CD8-positive, alpha-beta memory T cell (primary cell): ENCODE data around the gene TTLL1. TPM values are rescaled to one million over a fixed set of nuclear protein-coding genes. Genes with fewer than 3 reads are reported as not detected.

Source experiments
- CTCF ChIA-PET: fragments of 350-600 bp; sonication (Branson Sonifier 250); formaldehyde crosslinking; loops from one replicate; lab custom pipeline; 2021; ENCODE audit warnings: antibody characterized with exemption; lab: Charles Lee
- POLR2A ChIA-PET: fragments of 350-600 bp; sonication (Branson Sonifier 250); formaldehyde crosslinking; loops from one replicate; lab custom pipeline; 2021; ENCODE audit warnings: antibody characterized with exemption; lab: Charles Lee
- DNase-seq, 5 donors: peaks; one replicate each; pipeline versions ENCODE4 v3.0.0 to v3.0.0-alpha.2; 2020 to 2022; ENCODE audit warnings: mixed read lengths in 1 of 5
- H3K27ac ChIP-seq: one replicate; pipeline ENCODE4 v1.7.0; 2013; ENCODE audit warnings: low read depth, mild to moderate bottlenecking, low read length, moderate library complexity
- H3K27me3 ChIP-seq: 2 replicates; pipeline ENCODE4 v1.7.0; 2013; ENCODE audit warnings: low read length, mild to moderate bottlenecking; ENCODE audit not compliant: insufficient read depth, poor library complexity, severe bottlenecking
- H3K36me3 ChIP-seq: 2 replicates; pipeline ENCODE4 v1.7.0; 2013; ENCODE audit warnings: mild to moderate bottlenecking, low read length, moderate library complexity; ENCODE audit not compliant: insufficient read depth
- H3K4me1 ChIP-seq: 2 replicates; pipeline ENCODE4 v1.7.0; 2013; ENCODE audit warnings: mild to moderate bottlenecking, low read length, moderate library complexity; ENCODE audit not compliant: insufficient read depth
- H3K4me3 ChIP-seq: 2 replicates; pipeline ENCODE4 v1.7.0; 2013; ENCODE audit warnings: mild to moderate bottlenecking, low read length
- H3K9me3 ChIP-seq: 2 replicates; pipeline ENCODE4 v1.7.0; 2013; ENCODE audit warnings: mild to moderate bottlenecking, low read length
- H3K27ac Mint-ChIP-seq, 8 donors: one replicate each; pipeline ENCODE4 v1.8.0; 2020 to 2021; ENCODE audit warnings: mixed read lengths in 8 of 8, mild to moderate bottlenecking in 6 of 8, inconsistent platforms in 3 of 8, moderate library complexity in 3 of 8
- H3K27me3 Mint-ChIP-seq, 2 donors: one replicate each; pipeline ENCODE4 v1.8.0; 2020 to 2021; ENCODE audit warnings: mixed read lengths in 2 of 2, mild to moderate bottlenecking in 1 of 2, moderate library complexity in 1 of 2
- H3K36me3 Mint-ChIP-seq, 3 donors: one replicate each; pipeline ENCODE4 v1.8.0; 2020 to 2021; ENCODE audit warnings: mixed read lengths in 3 of 3, inconsistent platforms in 1 of 3, mild to moderate bottlenecking in 1 of 3
- H3K4me1 Mint-ChIP-seq, 3 donors: one replicate each; pipeline ENCODE4 v1.8.0; 2020 to 2021; ENCODE audit warnings: mixed read lengths in 3 of 3, inconsistent platforms in 1 of 3, mild to moderate bottlenecking in 1 of 3
- H3K4me3 Mint-ChIP-seq, 7 donors: one replicate each; pipeline ENCODE4 v1.8.0; 2020 to 2021; ENCODE audit warnings: mixed read lengths in 7 of 7, mild to moderate bottlenecking in 6 of 7, moderate library complexity in 4 of 7, inconsistent platforms in 2 of 7
- H3K9me3 Mint-ChIP-seq, 5 donors: one replicate each; pipeline ENCODE4 v1.8.0; 2020 to 2022; ENCODE audit warnings: mixed read lengths in 5 of 5, mild to moderate bottlenecking in 3 of 5, moderate library complexity in 2 of 5, inconsistent platforms in 1 of 5
- polyA plus RNA-seq: library from polyadenylated mRNA; unstranded; fragments of 300-500 nt; fragmentation: Illumina TruSeq; gene quantifications from one replicate; pipeline ENCODE4 v1.2.3, GENCODE V29; 2021
- total RNA-seq, 2 experiments: library from RNA; stranded (reverse); gene quantifications; one replicate each; pipeline ENCODE4 v1.2.3, GENCODE V29; 2021

The TTLL1 gene
- total RNA-seq (1 to 10 TPM; 4.3 to 5.0 TPM), polyA plus RNA-seq (15.8 TPM)

- Mint-ChIP-seq H3K27ac (peak within 1 kb of the TSS; percentile 70 to 97 (median 94)), H3K27me3 (no peaks in the 10 kb centered on the region), H3K9me3 (no peaks in the 10 kb centered on the region), H3K36me3 (peaks cover 0 to 5% (median 3%) of the 10 kb centered on the region in 3 donors), H3K4me1 (peaks cover 27 to 37% (median 31%) of the 10 kb centered on the region in 3 donors), H3K4me3 (peak within 1 kb of the TSS; percentile 82 to 97 (median 91))
- Histone ChIP-seq H3K4me1 (peaks cover 11% of the 10 kb centered on the region), H3K36me3 (no peaks in the 10 kb centered on the region), H3K4me3 (peak within 1 kb of the TSS; percentile 66), H3K9me3 (no peaks in the 10 kb centered on the region), H3K27me3 (no peaks in the 10 kb centered on the region), H3K27ac (peak within 1 kb of the TSS; percentile 55)
- peak; percentile 77 to 88 (median 84) for DNase-seq
- CTCF ChIA-PET: no interaction called here
- POLR2A ChIA-PET: no interaction called here
Observed at GRCh38 chr22:43088984-43089717, at the start of gene TTLL1. Gene TTLL1, minus strand, starts transcription at chr22:43089391. Its CDS starts 13,805 bp downstream, at chr22:43075586.

GRCh38 chr22:43136801-43137200 lies 47.6 kb upstream of the TTLL1 start:
- H3K27ac ChIP-seq: no peak overlapping the region
- peaks cover 4 to 79% (median 9%) of the 10 kb centered on the region in 3 donors for H3K36me3 Mint-ChIP-seq
- H3K4me3 ChIP-seq: no peak overlapping the region
- H3K4me1 Mint-ChIP-seq: peaks cover 5 to 17% (median 12%) of the 10 kb centered on the region in 3 donors
- no peak overlapping the region for H3K27ac Mint-ChIP-seq
- ChIA-PET CTCF (interaction anchor here (1.0 to 1.4 kb wide), 2 partner anchors 8 to 109 kb away, joined by 3 read pairs; no protein-coding TSS in a partner anchor), POLR2A (no interaction called here)
- peaks cover under 1% of the 10 kb centered on the region for H3K4me1 ChIP-seq
- H3K4me3 Mint-ChIP-seq: no peak overlapping the region
- H3K27me3 Mint-ChIP-seq: no peaks in the 10 kb centered on the region
- no peaks in the 10 kb centered on the region for H3K9me3 Mint-ChIP-seq
- no peak for DNase-seq
- no peaks in the 10 kb centered on the region for H3K9me3 ChIP-seq
- H3K27me3 ChIP-seq: no peaks in the 10 kb centered on the region
- no peaks in the 10 kb centered on the region for H3K36me3 ChIP-seq

- Mint-ChIP-seq H3K4me3 (no peak overlapping the region), H3K9me3 (no peaks in the 10 kb centered on the region), H3K27me3 (no peaks in the 10 kb centered on the region), H3K36me3 (peaks cover 4 to 82% (median 9%) of the 10 kb centered on the region in 3 donors), H3K4me1 (peaks cover 5 to 12% (median 6%) of the 10 kb centered on the region in 3 donors), H3K27ac (peak overlapping the region in 1 of 8 donors; percentile 66)
- ChIA-PET POLR2A (no interaction called here), CTCF (interaction anchor here (1.0 to 1.4 kb wide), 2 partner anchors 9 to 108 kb away, joined by 3 read pairs; no protein-coding TSS in a partner anchor)
- Histone ChIP-seq H3K27ac (no peak overlapping the region), H3K9me3 (no peaks in the 10 kb centered on the region), H3K27me3 (no peaks in the 10 kb centered on the region), H3K4me1 (no peaks in the 10 kb centered on the region), H3K4me3 (no peak overlapping the region), H3K36me3 (no peaks in the 10 kb centered on the region)
- DNase-seq: peak in 4 of 5 donors; percentile 20 to 63 (median 33)
Observed at GRCh38 chr22:43136255-43136654, 47.1 kb upstream of the TTLL1 start.

- CTCF ChIA-PET: interaction anchor here (1.0 to 1.4 kb wide), 2 partner anchors 9 to 107 kb away, joined by 3 read pairs; no protein-coding TSS in a partner anchor
- Histone ChIP-seq H3K4me1 (no peaks in the 10 kb centered on the region), H3K9me3 (no peaks in the 10 kb centered on the region)
Observed at GRCh38 chr22:43135565-43135964, 46.4 kb upstream of the TTLL1 start.

GRCh38 chr22:43134553-43134952 lies 45.4 kb upstream of the TTLL1 start:
- H3K27me3 ChIP-seq: no peaks in the 10 kb centered on the region
- ChIA-PET POLR2A (no interaction called here), CTCF (no interaction called here)
- H3K27me3 Mint-ChIP-seq: no peaks in the 10 kb centered on the region
- H3K4me1 ChIP-seq: no peaks in the 10 kb centered on the region
- H3K4me3 Mint-ChIP-seq: no peak overlapping the region
- H3K27ac Mint-ChIP-seq: peak overlapping the region in 1 of 8 donors; percentile 57
- peaks cover 0 to 3% (median 0%) of the 10 kb centered on the region in 3 donors for H3K4me1 Mint-ChIP-seq
- H3K9me3 Mint-ChIP-seq: no peaks in the 10 kb centered on the region
- H3K36me3 ChIP-seq: no peaks in the 10 kb centered on the region
- peaks cover 4 to 68% (median 9%) of the 10 kb centered on the region in 3 donors for H3K36me3 Mint-ChIP-seq
- no peak overlapping the region for H3K4me3 ChIP-seq
- no peaks in the 10 kb centered on the region for H3K9me3 ChIP-seq
- no peak overlapping the region for H3K27ac ChIP-seq
- DNase-seq: no peak

More at GRCh38 chr22:43135565-43135964, 46.4 kb upstream of the TTLL1 start:
- Mint-ChIP-seq H3K27me3 (no peaks in the 10 kb centered on the region), H3K4me3 (no peak overlapping the region), H3K9me3 (no peaks in the 10 kb centered on the region), H3K36me3 (peaks cover 4 to 75% (median 9%) of the 10 kb centered on the region in 3 donors), H3K27ac (peak overlapping the region in 1 of 8 donors; percentile 47), H3K4me1 (peaks cover 0 to 5% (median under 1%) of the 10 kb centered on the region in 3 donors)
- no peaks in the 10 kb centered on the region for H3K36me3 ChIP-seq
- DNase-seq: no peak
- no peaks in the 10 kb centered on the region for H3K27me3 ChIP-seq
- no peak overlapping the region for H3K4me3 ChIP-seq
- no peak overlapping the region for H3K27ac ChIP-seq
- POLR2A ChIA-PET: no interaction called here

GRCh38 chr22:43133401-43133800 lies 44.2 kb upstream of the TTLL1 start:
- POLR2A ChIA-PET: no interaction called here
- Mint-ChIP-seq H3K36me3 (peaks cover 4 to 58% (median 6%) of the 10 kb centered on the region in 3 donors), H3K4me3 (no peak overlapping the region), H3K27me3 (no peaks in the 10 kb centered on the region), H3K4me1 (peaks cover 0 to 3% (median 0%) of the 10 kb centered on the region in 3 donors), H3K9me3 (no peaks in the 10 kb centered on the region), H3K27ac (peak overlapping the region in 1 of 8 donors; percentile 17)
- Histone ChIP-seq H3K4me1 (no peaks in the 10 kb centered on the region), H3K36me3 (no peaks in the 10 kb centered on the region), H3K27me3 (no peaks in the 10 kb centered on the region), H3K4me3 (no peak overlapping the region), H3K27ac (no peak overlapping the region), H3K9me3 (no peaks in the 10 kb centered on the region)
- DNase-seq: no peak
- CTCF ChIA-PET: no interaction called here

GRCh38 chr22:43131773-43132501 lies 42.7 kb upstream of the TTLL1 start:
- Mint-ChIP-seq H3K4me1 (peaks cover 0 to 3% (median 0%) of the 10 kb centered on the region in 3 donors), H3K4me3 (no peak overlapping the region)

More at GRCh38 chr22:43131773-43132501, 42.7 kb upstream of the TTLL1 start:
- ChIA-PET POLR2A (no interaction called here), CTCF (no interaction called here)
- Histone ChIP-seq H3K9me3 (no peaks in the 10 kb centered on the region), H3K36me3 (no peaks in the 10 kb centered on the region), H3K4me1 (no peaks in the 10 kb centered on the region), H3K27me3 (no peaks in the 10 kb centered on the region), H3K27ac (no peak overlapping the region), H3K4me3 (no peak overlapping the region)
- Mint-ChIP-seq H3K27me3 (no peaks in the 10 kb centered on the region), H3K36me3 (peaks cover 4 to 45% (median 4%) of the 10 kb centered on the region in 3 donors), H3K9me3 (no peaks in the 10 kb centered on the region), H3K27ac (no peak overlapping the region)
- DNase-seq: no peak
